ENCODE data around the gene SLC16A8.
"Not testable (repeated sequence)": the region's sequence is repeated elsewhere in the genome, so short reads cannot be mapped to it uniquely, and the experiment has no call there.

The SLC16A8 gene

GRCh38 chr22:38041760-38042487 lies 42.1 kb downstream of the SLC16A8 start:
- DNase-seq: no peak

GRCh38 chr22:38040953-38041759 lies 42.8 kb downstream of the SLC16A8 start:
- no peak for DNase-seq

- DNase-seq: no peak
Measured at GRCh38 chr22:38038890-38039812, 44.8 kb downstream of the SLC16A8 start.

- no peak for DNase-seq
Measured at GRCh38 chr22:38038426-38038825, 45.6 kb downstream of the SLC16A8 start.

GRCh38 chr22:38037367-38038150 lies 46.4 kb downstream of the SLC16A8 start:
- DNase-seq: not testable (repeated sequence)

- DNase-seq: no peak
Measured at GRCh38 chr22:38036392-38037062, 47.5 kb downstream of the SLC16A8 start.

GRCh38 chr22:38035530-38035885 lies 48.5 kb downstream of the SLC16A8 start:
- DNase-seq: no peak

GRCh38 chr22:38034884-38035529 lies 49.0 kb downstream of the SLC16A8 start:
- no peak for DNase-seq

- DNase-seq: no peak
Measured at GRCh38 chr22:38034278-38034882, 49.6 kb downstream of the SLC16A8 start.

- DNase-seq: no peak
Measured at GRCh38 chr22:38033522-38034277, 50.3 kb downstream of the SLC16A8 start.

- DNase-seq: no peak
Measured at GRCh38 chr22:38032681-38033521, 51.1 kb downstream of the SLC16A8 start.

GRCh38 chr22:38031491-38031890 lies 52.5 kb downstream of the SLC16A8 start:
- DNase-seq: no peak

GRCh38 chr22:38030311-38031133 lies 53.5 kb downstream of the SLC16A8 start:
- no peak for DNase-seq

GRCh38 chr22:38029901-38030300 lies 54.1 kb downstream of the SLC16A8 start:
- no peak for DNase-seq

- DNase-seq: no peak
Measured at GRCh38 chr22:38029370-38029769, 54.6 kb downstream of the SLC16A8 start.

- DNase-seq: no peak
Measured at GRCh38 chr22:38028344-38029130, 55.4 kb downstream of the SLC16A8 start.
